Fibroblast of lung (primary cell): ENCODE results near the gene C6orf136.

Source experiments
- EZH2 ChIP-seq: IDR thresholded peaks from 2 replicates; pipeline ENCODE4 v1.5.1; 2012; ENCODE audit warnings: low read length, control low read depth, mild to moderate bottlenecking; ENCODE audit errors: missing control alignments
- TF ChIP-seq, protein P1 (sequence below), 2 donors: IDR thresholded peaks in 1 of 2; conservative IDR thresholded peaks in 1 of 2; 1 replicate in 1 of 2; 2 replicates in 1 of 2; pipeline ENCODE4 v1.5.1; 2011 to 2012; ENCODE audit warnings: low read length in 2 of 2, control low read depth in 1 of 2, inconsistent platforms in 1 of 2, low read depth in 1 of 2, mild to moderate bottlenecking in 1 of 2

DNA sequence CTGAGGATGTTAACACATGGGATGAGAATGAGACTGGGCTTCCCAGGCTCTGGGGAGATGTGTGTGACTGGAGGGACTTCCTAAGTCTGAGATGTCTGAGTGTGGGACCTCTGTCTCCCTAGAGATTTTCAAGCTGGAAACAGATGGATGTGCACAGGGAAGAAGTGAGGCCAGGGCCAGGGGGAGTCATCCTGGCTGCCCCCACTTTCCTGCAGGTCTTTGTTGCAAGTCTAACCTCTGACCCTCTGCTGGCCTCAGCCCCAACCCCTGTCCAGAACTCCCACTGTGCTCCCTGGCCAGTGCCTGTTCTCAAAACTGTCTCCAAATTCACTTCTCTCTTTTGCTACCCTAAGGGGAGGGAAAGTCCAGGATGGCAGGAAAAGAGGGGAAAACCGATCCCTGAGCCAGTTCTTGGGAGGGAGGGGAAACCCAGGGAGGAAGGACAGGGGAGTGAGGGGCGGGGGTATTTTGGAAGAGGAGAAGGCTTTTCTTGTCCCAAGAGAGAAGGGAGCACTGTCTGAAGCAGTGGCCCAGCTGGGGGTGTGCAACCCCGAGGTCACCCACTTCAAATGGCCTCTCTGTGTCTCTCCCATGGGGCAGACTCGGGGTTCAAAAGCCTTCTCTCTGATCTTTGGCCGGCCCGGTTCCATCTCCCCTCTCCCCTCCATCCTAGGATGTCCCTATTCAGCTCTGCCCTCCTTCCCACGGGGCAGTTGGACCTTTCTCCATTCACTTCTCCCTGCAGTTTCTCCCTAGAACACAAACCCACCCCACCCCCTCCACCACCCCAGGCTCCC, 36.4 kb downstream of the C6orf136 start:
- no peak for TF ChIP-seq EZH2
- TF ChIP-seq, protein P1, sequence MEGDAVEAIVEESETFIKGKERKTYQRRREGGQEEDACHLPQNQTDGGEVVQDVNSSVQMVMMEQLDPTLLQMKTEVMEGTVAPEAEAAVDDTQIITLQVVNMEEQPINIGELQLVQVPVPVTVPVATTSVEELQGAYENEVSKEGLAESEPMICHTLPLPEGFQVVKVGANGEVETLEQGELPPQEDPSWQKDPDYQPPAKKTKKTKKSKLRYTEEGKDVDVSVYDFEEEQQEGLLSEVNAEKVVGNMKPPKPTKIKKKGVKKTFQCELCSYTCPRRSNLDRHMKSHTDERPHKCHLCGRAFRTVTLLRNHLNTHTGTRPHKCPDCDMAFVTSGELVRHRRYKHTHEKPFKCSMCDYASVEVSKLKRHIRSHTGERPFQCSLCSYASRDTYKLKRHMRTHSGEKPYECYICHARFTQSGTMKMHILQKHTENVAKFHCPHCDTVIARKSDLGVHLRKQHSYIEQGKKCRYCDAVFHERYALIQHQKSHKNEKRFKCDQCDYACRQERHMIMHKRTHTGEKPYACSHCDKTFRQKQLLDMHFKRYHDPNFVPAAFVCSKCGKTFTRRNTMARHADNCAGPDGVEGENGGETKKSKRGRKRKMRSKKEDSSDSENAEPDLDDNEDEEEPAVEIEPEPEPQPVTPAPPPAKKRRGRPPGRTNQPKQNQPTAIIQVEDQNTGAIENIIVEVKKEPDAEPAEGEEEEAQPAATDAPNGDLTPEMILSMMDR (conservative IDR thresholded peaks at IDR 0.05 in 1 of 2, IDR thresholded peaks at IDR 0.05 in 1 of 2; ENCODE audit: low read depth in 1 of 2, low read length in 2 of 2): no peak
